ENCODE measurements around the gene APLF.

APLF gene

GRCh38 chr2:68466778-68467076 lies 658 bp upstream of the APLF start:
- Histone ChIP-seq H3K9me3 (ENCODE audit: insufficient read depth, low read length) (no peaks in the 10 kb centered on the region), H3K4me2 (ENCODE audit: low read depth, low read length, poor library complexity, severe bottlenecking) (peak overlapping the region; percentile 84), H4K20me1 (ENCODE audit: low read depth, low read length) (no peaks in the 10 kb centered on the region), H3K9me2 (replicated peaks; ENCODE audit: insufficient read depth, low read length) (no peaks in the 10 kb centered on the region), H3K4me3 (ENCODE audit: insufficient read depth, low read length, poor library complexity, severe bottlenecking) (peak overlapping the region; percentile 97), H3K79me2 (ENCODE audit: insufficient read depth, low read length) (no peaks in the 10 kb centered on the region), H3F3A (ENCODE audit: insufficient read depth) (peaks cover 16% of the 10 kb centered on the region), H3K36me3 (ENCODE audit: low read length) (no peaks in the 10 kb centered on the region), H2AFZ (ENCODE audit: low read depth, low read length, severe bottlenecking) (peak overlapping the region; percentile 84), H3K9ac (ENCODE audit: low read length) (peak overlapping the region; percentile 89), H3K27ac (ENCODE audit: low read depth, low read length) (peak overlapping the region; percentile 26; the same call in 1 of the 2 replicates), H3K27me3 (ENCODE audit: low read length) (no peaks in the 10 kb centered on the region)
- TF ChIP-seq EZH2phosphoT487 (conservative IDR thresholded peaks at IDR 0.05; ENCODE audit: low read length) (no peak), CTCF (IDR thresholded peaks at IDR 0.05; ENCODE audit: insufficient read depth, low read length, poor library complexity, severe bottlenecking) (no peak)

- H3K4me2 ChIP-seq (ENCODE audit: low read depth, low read length, poor library complexity, severe bottlenecking), result peak overlapping the region; percentile 100
- H3K27ac ChIP-seq (ENCODE audit: low read depth, low read length), result no peak overlapping the region
- H3K9me2 ChIP-seq (replicated peaks; ENCODE audit: insufficient read depth, low read length), result no peaks in the 10 kb centered on the region
- no peaks in the 10 kb centered on the region for H4K20me1 ChIP-seq (ENCODE audit: low read depth, low read length)
- no peaks in the 10 kb centered on the region for H3K9me3 ChIP-seq (ENCODE audit: insufficient read depth, low read length)
- no peak overlapping the region for H2AFZ ChIP-seq (ENCODE audit: low read depth, low read length, severe bottlenecking)
- TF ChIP-seq CTCF (IDR thresholded peaks at IDR 0.05; ENCODE audit: insufficient read depth, low read length, poor library complexity, severe bottlenecking) (no peak), EZH2phosphoT487 (conservative IDR thresholded peaks at IDR 0.05; ENCODE audit: low read length) (no peak)
- H3F3A ChIP-seq (ENCODE audit: insufficient read depth), result peaks cover 11% of the 10 kb centered on the region
- H3K4me3 ChIP-seq (ENCODE audit: insufficient read depth, low read length, poor library complexity, severe bottlenecking), result peak overlapping the region; percentile 95
- no peaks in the 10 kb centered on the region for H3K27me3 ChIP-seq (ENCODE audit: low read length)
- H3K36me3 ChIP-seq (ENCODE audit: low read length), result no peaks in the 10 kb centered on the region
- no peaks in the 10 kb centered on the region for H3K79me2 ChIP-seq (ENCODE audit: insufficient read depth, low read length)
- 0 out of 2 replicates have a peak overlapping the region, but pooled peaks have one; percentile 89 for H3K9ac ChIP-seq (ENCODE audit: low read length)
Observed at GRCh38 chr2:68468801-68469200, 1.4 kb downstream of the APLF start.

GRCh38 chr2:68469935-68470334 lies 2.5 kb downstream of the APLF start:
- TF ChIP-seq EZH2phosphoT487 (conservative IDR thresholded peaks at IDR 0.05; ENCODE audit: low read length), result no peak
- TF ChIP-seq CTCF (IDR thresholded peaks at IDR 0.05; ENCODE audit: insufficient read depth, low read length, poor library complexity, severe bottlenecking), result no peak
- Histone ChIP-seq H3K4me2 (ENCODE audit: low read depth, low read length, poor library complexity, severe bottlenecking) (no peak overlapping the region), H3K9me3 (ENCODE audit: insufficient read depth, low read length) (no peaks in the 10 kb centered on the region), H3K27me3 (ENCODE audit: low read length) (no peaks in the 10 kb centered on the region), H3K36me3 (ENCODE audit: low read length) (no peaks in the 10 kb centered on the region), H3K79me2 (ENCODE audit: insufficient read depth, low read length) (no peaks in the 10 kb centered on the region), H2AFZ (ENCODE audit: low read depth, low read length, severe bottlenecking) (no peak overlapping the region), H3K4me3 (ENCODE audit: insufficient read depth, low read length, poor library complexity, severe bottlenecking) (no peak overlapping the region), H3K9me2 (replicated peaks; ENCODE audit: insufficient read depth, low read length) (no peaks in the 10 kb centered on the region), H3K27ac (ENCODE audit: low read depth, low read length) (no peak overlapping the region), H3K9ac (ENCODE audit: low read length) (no peak overlapping the region), H3F3A (ENCODE audit: insufficient read depth) (peaks cover 2% of the 10 kb centered on the region), H4K20me1 (ENCODE audit: low read depth, low read length) (no peaks in the 10 kb centered on the region)
